Calu3 (cell line): Measurements from ENCODE around the gene KLHDC4. TPM values are rescaled to one million over a fixed set of nuclear protein-coding genes. Genes with fewer than 3 reads are reported as not detected.

Experiments
- BruUV-seq: library from RNA; stranded (reverse); fragments of 400-500 nt; replicated peaks from 2 replicates; lab custom pipeline; 2021; lab: Mats Ljungman, UMichigan
- CTCF ChIA-PET: fragments of 300-600 bp; sonication (Branson Sonifier 250); formaldehyde crosslinking; loops from one replicate; lab custom pipeline; 2022; ENCODE audit warnings: antibody characterized with exemption; lab: Charles Lee
- DNase-seq: peaks from one replicate; pipeline ENCODE4 v3.0.0; 2022
- H3K27ac Mint-ChIP-seq: one replicate; pipeline ENCODE4 v1.8.0; 2022; ENCODE audit warnings: mixed read lengths; ENCODE audit not compliant: unreplicated experiment
- H3K27me3 Mint-ChIP-seq: one replicate; pipeline ENCODE4 v1.8.0; 2022; ENCODE audit warnings: mixed read lengths; ENCODE audit not compliant: unreplicated experiment
- H3K36me3 Mint-ChIP-seq: one replicate; pipeline ENCODE4 v1.8.0; 2022; ENCODE audit warnings: mild to moderate bottlenecking, moderate library complexity, mixed read lengths; ENCODE audit not compliant: insufficient read depth, unreplicated experiment
- H3K4me1 Mint-ChIP-seq: one replicate; pipeline ENCODE4 v1.8.0; 2022; ENCODE audit warnings: mild to moderate bottlenecking, low read depth, mixed read lengths; ENCODE audit not compliant: unreplicated experiment
- H3K4me3 Mint-ChIP-seq: one replicate; pipeline ENCODE4 v1.8.0; 2022; ENCODE audit warnings: mild to moderate bottlenecking, low read depth, moderate library complexity, mixed read lengths; ENCODE audit not compliant: unreplicated experiment
- H3K9me3 Mint-ChIP-seq: one replicate; pipeline ENCODE4 v1.8.0; 2022; ENCODE audit warnings: low read depth, mixed read lengths; ENCODE audit not compliant: unreplicated experiment
- CTCF ChIP-seq: fragments of 200-600 bp; IDR thresholded peaks from one replicate; pipeline ENCODE4 v1.8.0; 2022; ENCODE audit warnings: antibody characterized with exemption; ENCODE audit not compliant: unreplicated experiment
- intact Hi-C: fragments of 100-400 bp; cut with micrococcal nuclease; formaldehyde crosslinking; loops from one replicate; pipeline ENCODE4 v1.10.0; 2022; ENCODE audit not compliant: unreplicated experiment
- total RNA-seq: library from RNA; stranded (reverse); gene quantifications from 2 replicates; pipeline ENCODE4 v1.2.3, GENCODE V29; 2022

KLHDC4 gene
- total RNA-seq, 1 experiment from 2014 or later: 106 TPM

GRCh38 chr16:87694441-87695125, 71.2 kb downstream of the KLHDC4 start:
- BruUV-seq: TSS peak; percentile 11
- Mint-ChIP-seq H3K4me1 (no peaks in the 10 kb centered on the region), H3K27ac (no peak overlapping the region), H3K4me3 (no peak overlapping the region), H3K27me3 (no peaks in the 10 kb centered on the region), H3K36me3 (peaks cover 71% of the 10 kb centered on the region), H3K9me3 (no peaks in the 10 kb centered on the region)
- CTCF ChIA-PET: no interaction called here
- DNase-seq: no peak
- intact Hi-C loops: no loop called here
- no peak for TF ChIP-seq CTCF

- H3K36me3 Mint-ChIP-seq: peaks cover 68% of the 10 kb centered on the region
- H3K27ac Mint-ChIP-seq: no peak overlapping the region
- intact Hi-C loops: no loop called here
- no peaks in the 10 kb centered on the region for H3K4me1 Mint-ChIP-seq
- no TSS peak for BruUV-seq
- CTCF ChIA-PET: interaction anchor here (1.2 kb wide), 1 partner anchor 57 kb away, joined by 3 read pairs; no protein-coding TSS in a partner anchor
- H3K4me3 Mint-ChIP-seq: no peak overlapping the region
- TF ChIP-seq CTCF: no peak
- no peak for DNase-seq
- H3K27me3 Mint-ChIP-seq: peaks cover under 1% of the 10 kb centered on the region
- H3K9me3 Mint-ChIP-seq: no peaks in the 10 kb centered on the region
Observed at GRCh38 chr16:87693827-87694226, 72.0 kb downstream of the KLHDC4 start.

- Mint-ChIP-seq H3K9me3 (no peaks in the 10 kb centered on the region), H3K36me3 (peaks cover 60% of the 10 kb centered on the region), H3K4me1 (no peaks in the 10 kb centered on the region), H3K27ac (peak overlapping the region; percentile 54), H3K27me3 (peaks cover 11% of the 10 kb centered on the region), H3K4me3 (no peak overlapping the region)
- BruUV-seq: no TSS peak
- intact Hi-C loops: no loop called here
- CTCF ChIA-PET: interaction anchor here (1.2 to 1.5 kb wide), 2 partner anchors 14 to 56 kb away, joined by 3 read pairs; no protein-coding TSS in a partner anchor
- TF ChIP-seq CTCF: no peak
- DNase-seq: peak; percentile 24
Observed at GRCh38 chr16:87692756-87693155, 73.0 kb downstream of the KLHDC4 start.

GRCh38 chr16:87692176-87692575, 73.6 kb downstream of the KLHDC4 start:
- no peak for DNase-seq
- Mint-ChIP-seq H3K36me3 (peaks cover 55% of the 10 kb centered on the region), H3K9me3 (no peaks in the 10 kb centered on the region), H3K4me3 (no peak overlapping the region), H3K27ac (peak overlapping the region; percentile 54), H3K27me3 (peaks cover 17% of the 10 kb centered on the region), H3K4me1 (no peaks in the 10 kb centered on the region)
- no TSS peak for BruUV-seq
- no peak for TF ChIP-seq CTCF
- intact Hi-C loops: no loop called here
- CTCF ChIA-PET: interaction anchor here (0.6 to 1.5 kb wide), 2 partner anchors 14 to 672 kb away, joined by 3 read pairs; no protein-coding TSS in a partner anchor
